WTC11 (cell line): Measurements from ENCODE around the gene AQP11. TPM values are rescaled to one million over a fixed set of nuclear protein-coding genes. Genes with fewer than 3 reads are reported as not detected.

Source experiments
- ATF1 ChIP-seq: sonication (generic); formaldehyde crosslinking; IDR thresholded peaks from 2 replicates; pipeline ENCODE4 v1.8.1; 2023; ENCODE audit warnings: mild to moderate bottlenecking, moderate library complexity, missing genetic modification reagents
- CBFB ChIP-seq: sonication (generic); formaldehyde crosslinking; IDR thresholded peaks from 2 replicates; pipeline ENCODE4 v1.8.1; 2022; ENCODE audit warnings: mild to moderate bottlenecking, low read depth, missing genetic modification reagents
- CREB1 ChIP-seq: sonication (generic); formaldehyde crosslinking; IDR thresholded peaks from 2 replicates; pipeline ENCODE4 v1.8.0; 2023; ENCODE audit warnings: mild to moderate bottlenecking, missing genetic modification reagents
- GABPB1 ChIP-seq: sonication (generic); formaldehyde crosslinking; IDR thresholded peaks from 2 replicates; pipeline ENCODE4 v1.8.1; 2023; ENCODE audit warnings: mild to moderate bottlenecking, missing genetic modification reagents
- MXD4 ChIP-seq: fragments of 250-450 bp; sonication (Bioruptor Pico); IDR thresholded peaks from 2 replicates; pipeline ENCODE4 v1.8.0; 2021; ENCODE audit warnings: mild to moderate bottlenecking, moderate library complexity, borderline replicate concordance
- MYBL2 ChIP-seq: sonication (generic); formaldehyde crosslinking; IDR thresholded peaks from 2 replicates; pipeline ENCODE4 v1.8.1; 2023; ENCODE audit warnings: mild to moderate bottlenecking, moderate library complexity, missing genetic modification reagents
- NR1H2 ChIP-seq: sonication (generic); formaldehyde crosslinking; IDR thresholded peaks from 2 replicates; pipeline ENCODE4 v1.9.0; 2021; ENCODE audit warnings: mild to moderate bottlenecking, moderate library complexity, missing genetic modification reagents
- NR2C2 ChIP-seq: sonication (generic); formaldehyde crosslinking; IDR thresholded peaks from 2 replicates; pipeline ENCODE4 v1.8.0; 2022; ENCODE audit warnings: mild to moderate bottlenecking, missing genetic modification reagents
- OVOL2 ChIP-seq: fragments of 250-450 bp; sonication (Bioruptor Pico); IDR thresholded peaks from 2 replicates; pipeline ENCODE4 v1.9.0; 2021; ENCODE audit warnings: mild to moderate bottlenecking, borderline replicate concordance
- TEAD1 ChIP-seq: sonication (generic); formaldehyde crosslinking; IDR thresholded peaks from 2 replicates; pipeline ENCODE4 v1.8.0; 2022; ENCODE audit warnings: mild to moderate bottlenecking, missing genetic modification reagents
- TEAD4 ChIP-seq: sonication (generic); formaldehyde crosslinking; IDR thresholded peaks from 2 replicates; pipeline ENCODE4 v1.8.0; 2022; ENCODE audit warnings: mild to moderate bottlenecking, missing genetic modification reagents
- ZBTB21 ChIP-seq: sonication (generic); formaldehyde crosslinking; IDR thresholded peaks from 2 replicates; pipeline ENCODE4 v1.8.1; 2023; ENCODE audit warnings: mild to moderate bottlenecking, missing genetic modification reagents, borderline replicate concordance
- ZNF121 ChIP-seq: sonication (generic); formaldehyde crosslinking; IDR thresholded peaks from 2 replicates; pipeline ENCODE4 v1.8.0; 2023; ENCODE audit warnings: missing genetic modification reagents
- ZNF416 ChIP-seq: fragments of 250-450 bp; sonication (Bioruptor Pico); IDR thresholded peaks from 2 replicates; pipeline ENCODE4 v1.9.0; 2021; ENCODE audit warnings: mild to moderate bottlenecking, inconsistent platforms
- ZNF423 ChIP-seq: fragments of 250-450 bp; sonication (Bioruptor Pico); IDR thresholded peaks from 2 replicates; pipeline ENCODE4 v2.1.2; 2022; ENCODE audit warnings: mild to moderate bottlenecking, moderate library complexity
- total RNA-seq: library from RNA; stranded (reverse); gene quantifications from 3 replicates; pipeline ENCODE4 v1.2.3, GENCODE V29; 2021
- TF ChIP-seq, protein P1 (sequence below): sonication (generic); formaldehyde crosslinking; IDR thresholded peaks from 2 replicates; pipeline ENCODE4 v1.8.0; 2022; ENCODE audit warnings: mild to moderate bottlenecking, missing genetic modification reagents
- TF ChIP-seq, protein P2 (sequence below): sonication (generic); formaldehyde crosslinking; IDR thresholded peaks from 2 replicates; pipeline ENCODE4 v1.8.1; 2023; ENCODE audit warnings: mild to moderate bottlenecking, missing genetic modification reagents, moderate library complexity
- TF ChIP-seq, protein P3 (sequence below): sonication (generic); formaldehyde crosslinking; IDR thresholded peaks from 2 replicates; pipeline ENCODE4 v1.8.1; 2022; ENCODE audit warnings: missing genetic modification reagents, borderline replicate concordance
- TF ChIP-seq, protein P4 (sequence below): sonication (generic); formaldehyde crosslinking; IDR thresholded peaks from 2 replicates; pipeline ENCODE4 v1.8.1; 2023; ENCODE audit warnings: mild to moderate bottlenecking, missing genetic modification reagents
- TF ChIP-seq, protein P5 (sequence below): sonication (generic); formaldehyde crosslinking; IDR thresholded peaks from 2 replicates; pipeline ENCODE4 v1.8.1; 2022; ENCODE audit warnings: mild to moderate bottlenecking, missing genetic modification reagents, moderate library complexity, borderline replicate concordance
- TF ChIP-seq, protein P6 (sequence below): fragments of 250-450 bp; sonication (Bioruptor Pico); IDR thresholded peaks from 2 replicates; pipeline ENCODE4 v1.9.0; 2021; ENCODE audit warnings: mild to moderate bottlenecking
- TF ChIP-seq, protein P7 (sequence below): fragments of 250-450 bp; sonication (Bioruptor Pico); IDR thresholded peaks from 2 replicates; pipeline ENCODE4 v1.8.0; 2021; ENCODE audit warnings: mild to moderate bottlenecking
- TF ChIP-seq, protein P8 (sequence below): fragments of 250-450 bp; sonication (Bioruptor Pico); IDR thresholded peaks from 2 replicates; pipeline ENCODE4 v1.9.0; 2021; ENCODE audit warnings: mild to moderate bottlenecking
- TF ChIP-seq, protein P9 (sequence below): sonication (generic); formaldehyde crosslinking; IDR thresholded peaks from 2 replicates; pipeline ENCODE4 v1.8.1; 2022; ENCODE audit warnings: low read depth, missing genetic modification reagents, borderline replicate concordance
- TF ChIP-seq, protein P10 (sequence below): sonication (generic); formaldehyde crosslinking; IDR thresholded peaks from 2 replicates; pipeline ENCODE4 v1.8.0; 2022; ENCODE audit warnings: mild to moderate bottlenecking, missing genetic modification reagents

The AQP11 gene
- total RNA-seq, 1 experiment from 2014 or later = 1.2 TPM

DNA sequence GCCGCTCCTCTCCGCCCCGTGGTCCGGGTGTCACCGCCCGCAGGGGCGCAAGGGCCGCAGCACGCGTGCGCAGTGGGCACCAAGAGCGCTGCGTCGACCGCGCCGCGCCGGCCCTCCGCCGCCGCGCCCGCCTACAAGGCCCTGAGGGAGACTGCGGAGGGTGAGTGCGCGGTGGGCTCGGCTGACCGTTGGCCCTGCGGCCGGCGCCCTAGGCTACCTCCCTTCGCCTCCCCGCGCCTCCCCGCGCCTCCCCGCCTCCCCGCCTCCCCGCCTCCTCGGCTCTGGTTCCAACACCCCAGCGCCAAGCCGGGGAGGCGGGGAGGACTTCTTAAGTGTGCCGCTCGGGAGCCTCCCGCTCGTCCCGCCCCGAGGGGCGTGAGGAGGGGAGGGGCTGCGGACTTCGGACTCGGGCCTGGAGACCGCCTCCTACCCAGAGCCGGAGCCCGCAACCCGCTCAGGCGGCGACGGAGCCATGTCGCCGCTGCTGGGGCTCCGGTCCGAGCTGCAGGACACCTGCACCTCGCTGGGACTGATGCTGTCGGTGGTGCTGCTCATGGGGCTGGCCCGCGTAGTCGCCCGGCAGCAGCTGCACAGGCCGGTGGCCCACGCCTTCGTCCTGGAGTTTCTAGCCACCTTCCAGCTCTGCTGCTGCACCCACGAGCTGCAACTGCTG, at the start of gene AQP11 (continued):
- TF ChIP-seq, protein P1, sequence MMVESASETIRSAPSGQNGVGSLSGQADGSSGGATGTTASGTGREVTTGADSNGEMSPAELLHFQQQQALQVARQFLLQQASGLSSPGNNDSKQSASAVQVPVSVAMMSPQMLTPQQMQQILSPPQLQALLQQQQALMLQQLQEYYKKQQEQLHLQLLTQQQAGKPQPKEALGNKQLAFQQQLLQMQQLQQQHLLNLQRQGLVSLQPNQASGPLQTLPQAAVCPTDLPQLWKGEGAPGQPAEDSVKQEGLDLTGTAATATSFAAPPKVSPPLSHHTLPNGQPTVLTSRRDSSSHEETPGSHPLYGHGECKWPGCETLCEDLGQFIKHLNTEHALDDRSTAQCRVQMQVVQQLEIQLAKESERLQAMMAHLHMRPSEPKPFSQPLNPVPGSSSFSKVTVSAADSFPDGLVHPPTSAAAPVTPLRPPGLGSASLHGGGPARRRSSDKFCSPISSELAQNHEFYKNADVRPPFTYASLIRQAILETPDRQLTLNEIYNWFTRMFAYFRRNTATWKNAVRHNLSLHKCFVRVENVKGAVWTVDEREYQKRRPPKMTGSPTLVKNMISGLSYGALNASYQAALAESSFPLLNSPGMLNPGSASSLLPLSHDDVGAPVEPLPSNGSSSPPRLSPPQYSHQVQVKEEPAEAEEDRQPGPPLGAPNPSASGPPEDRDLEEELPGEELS (CRISPR knock-in tag) = 0 out of 2 replicates have a peak, but pooled peaks have one; percentile 66
- TF ChIP-seq, protein P2, sequence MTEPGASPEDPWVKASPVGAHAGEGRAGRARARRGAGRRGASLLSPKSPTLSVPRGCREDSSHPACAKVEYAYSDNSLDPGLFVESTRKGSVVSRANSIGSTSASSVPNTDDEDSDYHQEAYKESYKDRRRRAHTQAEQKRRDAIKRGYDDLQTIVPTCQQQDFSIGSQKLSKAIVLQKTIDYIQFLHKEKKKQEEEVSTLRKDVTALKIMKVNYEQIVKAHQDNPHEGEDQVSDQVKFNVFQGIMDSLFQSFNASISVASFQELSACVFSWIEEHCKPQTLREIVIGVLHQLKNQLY (CRISPR knock-in tag) = no peak
- TF ChIP-seq MXD4 (CRISPR knock-in tag) (no peak), MYBL2 (CRISPR knock-in tag) (no peak), ZNF423 (CRISPR knock-in tag) (no peak), ZNF121 (no peak), NR1H2 (no peak), ZBTB21 (no peak; the same call in 1 of the 2 replicates), TEAD4 (CRISPR knock-in tag) (no peak), CBFB (no peak), ATF1 (CRISPR knock-in tag) (no peak), CREB1 (CRISPR knock-in tag) (no peak), NR2C2 (CRISPR knock-in tag) (no peak), TEAD1 (CRISPR knock-in tag) (0 out of 2 replicates have a peak, but pooled peaks have one; percentile 61), GABPB1 (CRISPR knock-in tag) (0 out of 2 replicates have a peak, but pooled peaks have one; percentile 20), OVOL2 (CRISPR knock-in tag) (no peak), ZNF416 (CRISPR knock-in tag) (no peak)
- TF ChIP-seq, protein P3, sequence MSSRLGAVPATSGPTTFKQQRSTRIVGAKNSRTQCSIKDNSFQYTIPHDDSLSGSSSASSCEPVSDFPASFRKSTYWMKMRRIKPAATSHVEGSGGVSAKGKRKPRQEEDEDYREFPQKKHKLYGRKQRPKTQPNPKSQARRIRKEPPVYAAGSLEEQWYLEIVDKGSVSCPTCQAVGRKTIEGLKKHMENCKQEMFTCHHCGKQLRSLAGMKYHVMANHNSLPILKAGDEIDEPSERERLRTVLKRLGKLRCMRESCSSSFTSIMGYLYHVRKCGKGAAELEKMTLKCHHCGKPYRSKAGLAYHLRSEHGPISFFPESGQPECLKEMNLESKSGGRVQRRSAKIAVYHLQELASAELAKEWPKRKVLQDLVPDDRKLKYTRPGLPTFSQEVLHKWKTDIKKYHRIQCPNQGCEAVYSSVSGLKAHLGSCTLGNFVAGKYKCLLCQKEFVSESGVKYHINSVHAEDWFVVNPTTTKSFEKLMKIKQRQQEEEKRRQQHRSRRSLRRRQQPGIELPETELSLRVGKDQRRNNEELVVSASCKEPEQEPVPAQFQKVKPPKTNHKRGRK (CRISPR knock-in tag) = no peak
- TF ChIP-seq, protein P4, sequence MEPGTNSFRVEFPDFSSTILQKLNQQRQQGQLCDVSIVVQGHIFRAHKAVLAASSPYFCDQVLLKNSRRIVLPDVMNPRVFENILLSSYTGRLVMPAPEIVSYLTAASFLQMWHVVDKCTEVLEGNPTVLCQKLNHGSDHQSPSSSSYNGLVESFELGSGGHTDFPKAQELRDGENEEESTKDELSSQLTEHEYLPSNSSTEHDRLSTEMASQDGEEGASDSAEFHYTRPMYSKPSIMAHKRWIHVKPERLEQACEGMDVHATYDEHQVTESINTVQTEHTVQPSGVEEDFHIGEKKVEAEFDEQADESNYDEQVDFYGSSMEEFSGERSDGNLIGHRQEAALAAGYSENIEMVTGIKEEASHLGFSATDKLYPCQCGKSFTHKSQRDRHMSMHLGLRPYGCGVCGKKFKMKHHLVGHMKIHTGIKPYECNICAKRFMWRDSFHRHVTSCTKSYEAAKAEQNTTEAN (CRISPR knock-in tag) = peak; percentile 59; the same call in 1 of the 2 replicates
- TF ChIP-seq, protein P5, sequence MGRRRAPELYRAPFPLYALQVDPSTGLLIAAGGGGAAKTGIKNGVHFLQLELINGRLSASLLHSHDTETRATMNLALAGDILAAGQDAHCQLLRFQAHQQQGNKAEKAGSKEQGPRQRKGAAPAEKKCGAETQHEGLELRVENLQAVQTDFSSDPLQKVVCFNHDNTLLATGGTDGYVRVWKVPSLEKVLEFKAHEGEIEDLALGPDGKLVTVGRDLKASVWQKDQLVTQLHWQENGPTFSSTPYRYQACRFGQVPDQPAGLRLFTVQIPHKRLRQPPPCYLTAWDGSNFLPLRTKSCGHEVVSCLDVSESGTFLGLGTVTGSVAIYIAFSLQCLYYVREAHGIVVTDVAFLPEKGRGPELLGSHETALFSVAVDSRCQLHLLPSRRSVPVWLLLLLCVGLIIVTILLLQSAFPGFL (CRISPR knock-in tag) = no peak
- TF ChIP-seq, protein P6, sequence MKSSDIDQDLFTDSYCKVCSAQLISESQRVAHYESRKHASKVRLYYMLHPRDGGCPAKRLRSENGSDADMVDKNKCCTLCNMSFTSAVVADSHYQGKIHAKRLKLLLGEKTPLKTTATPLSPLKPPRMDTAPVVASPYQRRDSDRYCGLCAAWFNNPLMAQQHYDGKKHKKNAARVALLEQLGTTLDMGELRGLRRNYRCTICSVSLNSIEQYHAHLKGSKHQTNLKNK = no peak
- TF ChIP-seq, protein P7, sequence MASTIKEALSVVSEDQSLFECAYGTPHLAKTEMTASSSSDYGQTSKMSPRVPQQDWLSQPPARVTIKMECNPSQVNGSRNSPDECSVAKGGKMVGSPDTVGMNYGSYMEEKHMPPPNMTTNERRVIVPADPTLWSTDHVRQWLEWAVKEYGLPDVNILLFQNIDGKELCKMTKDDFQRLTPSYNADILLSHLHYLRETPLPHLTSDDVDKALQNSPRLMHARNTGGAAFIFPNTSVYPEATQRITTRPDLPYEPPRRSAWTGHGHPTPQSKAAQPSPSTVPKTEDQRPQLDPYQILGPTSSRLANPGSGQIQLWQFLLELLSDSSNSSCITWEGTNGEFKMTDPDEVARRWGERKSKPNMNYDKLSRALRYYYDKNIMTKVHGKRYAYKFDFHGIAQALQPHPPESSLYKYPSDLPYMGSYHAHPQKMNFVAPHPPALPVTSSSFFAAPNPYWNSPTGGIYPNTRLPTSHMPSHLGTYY (CRISPR knock-in tag) = no peak
- TF ChIP-seq, protein P8, sequence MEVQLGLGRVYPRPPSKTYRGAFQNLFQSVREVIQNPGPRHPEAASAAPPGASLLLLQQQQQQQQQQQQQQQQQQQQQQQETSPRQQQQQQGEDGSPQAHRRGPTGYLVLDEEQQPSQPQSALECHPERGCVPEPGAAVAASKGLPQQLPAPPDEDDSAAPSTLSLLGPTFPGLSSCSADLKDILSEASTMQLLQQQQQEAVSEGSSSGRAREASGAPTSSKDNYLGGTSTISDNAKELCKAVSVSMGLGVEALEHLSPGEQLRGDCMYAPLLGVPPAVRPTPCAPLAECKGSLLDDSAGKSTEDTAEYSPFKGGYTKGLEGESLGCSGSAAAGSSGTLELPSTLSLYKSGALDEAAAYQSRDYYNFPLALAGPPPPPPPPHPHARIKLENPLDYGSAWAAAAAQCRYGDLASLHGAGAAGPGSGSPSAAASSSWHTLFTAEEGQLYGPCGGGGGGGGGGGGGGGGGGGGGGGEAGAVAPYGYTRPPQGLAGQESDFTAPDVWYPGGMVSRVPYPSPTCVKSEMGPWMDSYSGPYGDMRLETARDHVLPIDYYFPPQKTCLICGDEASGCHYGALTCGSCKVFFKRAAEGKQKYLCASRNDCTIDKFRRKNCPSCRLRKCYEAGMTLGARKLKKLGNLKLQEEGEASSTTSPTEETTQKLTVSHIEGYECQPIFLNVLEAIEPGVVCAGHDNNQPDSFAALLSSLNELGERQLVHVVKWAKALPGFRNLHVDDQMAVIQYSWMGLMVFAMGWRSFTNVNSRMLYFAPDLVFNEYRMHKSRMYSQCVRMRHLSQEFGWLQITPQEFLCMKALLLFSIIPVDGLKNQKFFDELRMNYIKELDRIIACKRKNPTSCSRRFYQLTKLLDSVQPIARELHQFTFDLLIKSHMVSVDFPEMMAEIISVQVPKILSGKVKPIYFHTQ (CRISPR knock-in tag) = no peak
- TF ChIP-seq, protein P9, sequence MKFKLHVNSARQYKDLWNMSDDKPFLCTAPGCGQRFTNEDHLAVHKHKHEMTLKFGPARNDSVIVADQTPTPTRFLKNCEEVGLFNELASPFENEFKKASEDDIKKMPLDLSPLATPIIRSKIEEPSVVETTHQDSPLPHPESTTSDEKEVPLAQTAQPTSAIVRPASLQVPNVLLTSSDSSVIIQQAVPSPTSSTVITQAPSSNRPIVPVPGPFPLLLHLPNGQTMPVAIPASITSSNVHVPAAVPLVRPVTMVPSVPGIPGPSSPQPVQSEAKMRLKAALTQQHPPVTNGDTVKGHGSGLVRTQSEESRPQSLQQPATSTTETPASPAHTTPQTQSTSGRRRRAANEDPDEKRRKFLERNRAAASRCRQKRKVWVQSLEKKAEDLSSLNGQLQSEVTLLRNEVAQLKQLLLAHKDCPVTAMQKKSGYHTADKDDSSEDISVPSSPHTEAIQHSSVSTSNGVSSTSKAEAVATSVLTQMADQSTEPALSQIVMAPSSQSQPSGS (CRISPR knock-in tag) = no peak
- TF ChIP-seq, protein P10, sequence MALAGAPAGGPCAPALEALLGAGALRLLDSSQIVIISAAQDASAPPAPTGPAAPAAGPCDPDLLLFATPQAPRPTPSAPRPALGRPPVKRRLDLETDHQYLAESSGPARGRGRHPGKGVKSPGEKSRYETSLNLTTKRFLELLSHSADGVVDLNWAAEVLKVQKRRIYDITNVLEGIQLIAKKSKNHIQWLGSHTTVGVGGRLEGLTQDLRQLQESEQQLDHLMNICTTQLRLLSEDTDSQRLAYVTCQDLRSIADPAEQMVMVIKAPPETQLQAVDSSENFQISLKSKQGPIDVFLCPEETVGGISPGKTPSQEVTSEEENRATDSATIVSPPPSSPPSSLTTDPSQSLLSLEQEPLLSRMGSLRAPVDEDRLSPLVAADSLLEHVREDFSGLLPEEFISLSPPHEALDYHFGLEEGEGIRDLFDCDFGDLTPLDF (CRISPR knock-in tag) = no peak
